Fibroblast of villous mesenchyme (primary cell): ENCODE data around the gene SLC1A5. TPM values are rescaled to one million over a fixed set of nuclear protein-coding genes. Genes with fewer than 3 reads are reported as not detected.

ENCODE experiments used
- DNase-seq: peaks from one replicate; pipeline ENCODE4 v3.0.0-alpha.2; 2010; ENCODE audit warnings: low read depth
- H3K4me3 ChIP-seq: 2 replicates; pipeline ENCODE4 v1.5.1; 2011; ENCODE audit warnings: low read depth, mild to moderate bottlenecking, low read length
- CTCF ChIP-seq: IDR thresholded peaks from 2 replicates; pipeline ENCODE4 v1.5.1; 2012; ENCODE audit warnings: low read depth, mild to moderate bottlenecking, low read length; ENCODE audit not compliant: insufficient read depth
- small RNA-seq: library from RNA; depleted of rRNA; stranded (forward); fragments of <200 nt; gene quantifications from one replicate; pipeline ENCODE3, GENCODE V24; 2012
- total RNA-seq: library from RNA; depleted of rRNA; stranded (reverse); fragments of >200 nt; gene quantifications from 2 replicates; pipeline ENCODE4 v1.2.3, GENCODE V29; 2012

Gene SLC1A5
- total RNA-seq, 1 donor = 196 TPM

DNA sequence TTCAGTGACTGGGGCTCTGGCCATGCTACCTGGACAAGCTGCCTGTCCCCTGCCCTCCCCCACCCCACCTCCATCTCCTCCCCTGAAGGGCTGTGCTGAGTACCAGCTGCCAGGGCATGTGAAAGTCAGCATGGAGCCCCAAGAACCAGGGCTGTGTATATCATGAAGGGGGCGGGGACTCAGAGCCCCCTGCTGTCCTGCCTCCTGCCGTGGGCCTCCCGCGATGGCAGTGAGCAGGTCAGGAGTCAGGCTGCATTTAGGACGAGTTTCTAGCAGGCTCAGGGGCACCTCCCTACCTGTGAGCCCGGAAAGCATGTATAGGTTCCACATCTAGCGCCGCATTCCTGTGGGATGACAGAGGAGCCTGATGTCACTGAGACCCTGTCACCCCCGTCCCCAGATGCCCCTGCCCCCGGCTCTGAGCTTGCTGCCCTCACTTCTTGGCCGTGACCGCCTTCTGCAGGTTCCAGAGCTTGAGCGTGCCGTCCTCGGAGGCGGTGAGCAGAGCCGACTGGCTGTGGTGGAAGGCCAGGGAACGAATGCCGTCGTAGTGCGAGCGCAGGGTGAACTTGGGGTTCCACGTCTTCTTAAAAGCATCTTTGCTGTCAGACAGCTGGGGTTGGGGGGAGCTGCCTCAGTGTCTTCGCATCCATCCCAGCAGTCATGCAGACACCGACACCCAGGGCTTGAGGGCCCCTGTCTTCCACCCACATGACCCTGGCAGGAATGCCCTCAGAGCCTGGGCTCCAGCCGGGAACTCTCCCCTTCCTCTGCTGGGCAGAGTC, 63.2 kb downstream of the SLC1A5 start:
- H3K4me3 ChIP-seq = no peak overlapping the region
- TF ChIP-seq CTCF = no peak
- DNase-seq = no peak

Small RNA genes within 50 kb of the gene (small RNA-seq; reads per million reads assigned to genes)
- gene AC008622.3 = not detected
- gene HNRNPMP2 = not detected
- gene RF00019 = not detected

Other genes with a start within 250 kb of the SLC1A5 start
- gene CALM3, start 187.3 kb downstream of the SLC1A5 start, total RNA-seq = 124 and 213 TPM in 2 replicates
- 3.5 and 5.5 TPM in 2 replicates for gene PTGIR, start 163.5 kb downstream of the SLC1A5 start, total RNA-seq
- not detected in 2 replicates for gene GNG8, start 152.4 kb downstream of the SLC1A5 start, total RNA-seq
- gene DACT3, start 127.4 kb downstream of the SLC1A5 start, total RNA-seq = 5.2 and 11.3 TPM in 2 replicates
- 11.7 and 12.2 TPM in 2 replicates for gene PRKD2, start 71.5 kb downstream of the SLC1A5 start, total RNA-seq
- 18.1 and 19.6 TPM in 2 replicates for gene FKRP, start 42.5 kb downstream of the SLC1A5 start, total RNA-seq
- 66.5 and 75.1 TPM in 2 replicates for gene STRN4, start 42.1 kb downstream of the SLC1A5 start, total RNA-seq
- 113 and 166 TPM in 2 replicates for gene AP2S1, start 62.3 kb upstream of the SLC1A5 start, total RNA-seq
- gene ARHGAP35, start 72.4 kb upstream of the SLC1A5 start, total RNA-seq = 31.5 and 36.7 TPM in 2 replicates
- 0.32 and 0.86 TPM in 2 replicates for gene NPAS1, start 231.2 kb upstream of the SLC1A5 start, total RNA-seq